Neutrophil (primary cell): ENCODE measurements around the gene TRMT1.
A peak's percentile ranks its signal among the peaks of the same experiment; 100 is the strongest.
"Not testable (repeated sequence)": the region's sequence is repeated elsewhere in the genome, so short reads cannot be mapped to it uniquely, and the experiment has no call there.

ENCODE experiments used
- H3K27ac ChIP-seq: fragments of 200-600 bp; sonication (generic); 2 replicates; pipeline ENCODE4 v1.5.1; 2016; ENCODE audit warnings: mild to moderate bottlenecking, moderate library complexity
- H3K27me3 ChIP-seq: fragments of 200-600 bp; sonication (generic); 2 replicates; pipeline ENCODE4 v1.6.0; 2016; ENCODE audit warnings: mild to moderate bottlenecking
- H3K36me3 ChIP-seq: fragments of 200-600 bp; sonication (generic); 2 replicates; pipeline ENCODE4 v1.5.1; 2017
- H3K4me1 ChIP-seq, 2 experiments: fragments of 200-600 bp in 1 of 2; sonication (generic) in 1 of 2; 1 replicate in 1 of 2; 2 replicates in 1 of 2; pipeline versions ENCODE4 v1.5.1 to v1.6.1; 2013 to 2016; ENCODE audit warnings: low read depth in 1 of 2, low read length in 1 of 2, mild to moderate bottlenecking in 1 of 2, moderate library complexity in 1 of 2; ENCODE audit not compliant: control insufficient read depth in 1 of 2, insufficient read depth in 1 of 2
- H3K4me3 ChIP-seq, 2 experiments: fragments of 200-600 bp in 1 of 2; sonication (generic) in 1 of 2; 1 replicate in 1 of 2; 2 replicates in 1 of 2; pipeline ENCODE4 v1.5.1; 2013 to 2016; ENCODE audit warnings: low read depth in 1 of 2, low read length in 1 of 2, mild to moderate bottlenecking in 1 of 2, moderate library complexity in 1 of 2
- H3K9me3 ChIP-seq: fragments of 200-600 bp; sonication (generic); 2 replicates; pipeline ENCODE4 v1.5.1; 2016
- CTCF ChIP-seq: fragments of 200-600 bp; sonication (generic); IDR thresholded peaks from 2 replicates; pipeline ENCODE4 v1.5.1; 2016; ENCODE audit warnings: antibody characterized with exemption

TRMT1 gene

GRCh38 chr19:13116282-13117175 lies at the start of gene TRMT1:
TSS of gene TRMT1 (minus strand) at chr19:13116740. CDS start at chr19:13116399, 341 bp downstream.
- Histone ChIP-seq H3K4me3 (peak within 1 kb of the TSS; percentile 70 to 80), H3K4me1 (peaks cover 40 to 42% of the 10 kb centered on the region in 2 experiments), H3K27ac (peak within 1 kb of the TSS; percentile 76), H3K27me3 (no peaks in the 10 kb centered on the region), H3K9me3 (no peaks in the 10 kb centered on the region), H3K36me3 (peaks cover 1% of the 10 kb centered on the region)
- TF ChIP-seq CTCF = peak; percentile 9

- peaks cover 91 to 95% of the 10 kb centered on the region in 2 experiments for H3K4me1 ChIP-seq
- peak overlapping the region in 1 of 2 experiments; percentile 64 for H3K4me3 ChIP-seq
- peak overlapping the region; percentile 94 for H3K27ac ChIP-seq
- H3K27me3 ChIP-seq, H3K9me3 ChIP-seq, H3K36me3 ChIP-seq: not testable (repeated sequence)
Measured at GRCh38 chr19:13166151-13166550, 49.6 kb upstream of the TRMT1 start.

- H3K4me3 ChIP-seq = peak overlapping the region in 1 of 2 experiments; percentile 55
- no peak for TF ChIP-seq CTCF
- peak overlapping the region; percentile 94 for H3K27ac ChIP-seq
- H3K36me3 ChIP-seq = peaks cover 4% of the 10 kb centered on the region
- H3K4me1 ChIP-seq = peaks cover 90 to 95% of the 10 kb centered on the region in 2 experiments
- H3K9me3 ChIP-seq = no peaks in the 10 kb centered on the region
- H3K27me3 ChIP-seq = no peaks in the 10 kb centered on the region
Measured at GRCh38 chr19:13165162-13165997, 48.8 kb upstream of the TRMT1 start.

- peaks cover 88 to 95% of the 10 kb centered on the region in 2 experiments for H3K4me1 ChIP-seq
- no peaks in the 10 kb centered on the region for H3K9me3 ChIP-seq
- peak overlapping the region; percentile 94 for H3K27ac ChIP-seq
- no peaks in the 10 kb centered on the region for H3K27me3 ChIP-seq
- peak overlapping the region; percentile 55 to 73 for H3K4me3 ChIP-seq
- no peak for TF ChIP-seq CTCF
- no peaks in the 10 kb centered on the region for H3K36me3 ChIP-seq
Measured at GRCh38 chr19:13164343-13165161, 48.0 kb upstream of the TRMT1 start.

- no peak for TF ChIP-seq CTCF
- no peaks in the 10 kb centered on the region for H3K27me3 ChIP-seq
- H3K4me1 ChIP-seq = peaks cover 88 to 95% of the 10 kb centered on the region in 2 experiments
- H3K9me3 ChIP-seq = no peaks in the 10 kb centered on the region
- no peaks in the 10 kb centered on the region for H3K36me3 ChIP-seq
- peak overlapping the region; percentile 94 for H3K27ac ChIP-seq
- peak overlapping the region; percentile 55 to 73 for H3K4me3 ChIP-seq
Measured at GRCh38 chr19:13163609-13164342, 47.2 kb upstream of the TRMT1 start.
